Measurements from ENCODE around the gene WDR70. TPM values are rescaled to one million over a fixed set of nuclear protein-coding genes. Genes with fewer than 3 reads are reported as not detected.
A peak's percentile ranks its signal among the peaks of the same experiment; 100 is the strongest.

The WDR70 gene
- total RNA-seq, 8 experiments from 2014 or later: 19.9 to 45.1 (median 28.1) TPM

DNA sequence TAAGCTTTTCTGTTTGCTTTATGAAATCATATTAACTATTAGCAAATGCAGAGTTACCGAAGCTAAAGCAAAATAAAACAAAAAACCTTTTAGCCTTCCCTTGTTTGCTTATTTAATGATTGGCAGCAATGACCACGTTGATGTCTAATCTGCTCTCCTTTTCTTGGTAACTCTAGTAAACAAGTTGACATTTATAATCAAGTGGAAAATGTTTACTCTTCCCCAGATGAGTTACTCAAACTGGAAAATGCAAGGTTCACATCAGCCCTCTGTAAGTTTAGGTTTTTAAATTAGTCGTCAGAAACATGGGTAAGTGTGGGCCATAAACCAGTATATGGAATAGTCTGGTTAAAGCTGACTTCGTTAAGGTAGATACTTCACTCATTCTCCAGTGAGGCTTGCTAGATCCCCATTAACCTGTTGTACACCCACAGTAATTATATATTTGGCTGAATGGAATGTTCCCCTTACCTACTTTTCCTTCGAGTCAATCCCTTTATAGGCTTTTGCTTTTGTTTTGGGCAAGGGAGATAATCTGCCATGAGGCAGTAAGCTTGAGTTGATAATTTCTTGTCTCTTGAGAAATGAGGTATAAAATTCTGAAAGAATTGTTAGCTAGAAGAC lies 359.9 kb downstream of the WDR70 start:
- H3K4me3 ChIP-seq: no peak overlapping the region
- in situ Hi-C loops (cut with MboI; ENCODE audit: low pct_unique_long_range_greater_than_20kb in 2 of 9, low sequenced_read_pairs in 9 of 9, unreplicated experiment in 9 of 9): no loop called here
- 58 to 100% (median 85%) methylated on average over 2 to 5 of the region's 5 CpGs for WGBS, 10 experiments
- H3K27ac ChIP-seq: no peak overlapping the region
- no peaks in the 10 kb centered on the region for H3K4me1 ChIP-seq (replicated peaks in 1 of 2)
- no peak for ATAC-seq (replicated peaks in 6 of 8)

GRCh38 chr5:37739817-37740261 lies 360.7 kb downstream of the WDR70 start:
- in situ Hi-C loops (cut with MboI; ENCODE audit: low pct_unique_long_range_greater_than_20kb in 2 of 9, low sequenced_read_pairs in 9 of 9, unreplicated experiment in 9 of 9): no loop called here
- Histone ChIP-seq H3K4me1 (replicated peaks in 1 of 2) (no peaks in the 10 kb centered on the region), H3K27ac (no peak overlapping the region), H3K4me3 (no peak overlapping the region)
- WGBS, 10 experiments: 25 to 100% (median 54%) methylated on average over 1 to 2 of the region's 2 CpGs; no CpG with 5 or more reads in 1 of the 10 experiments
- no peak for ATAC-seq (replicated peaks in 6 of 8)

DNA sequence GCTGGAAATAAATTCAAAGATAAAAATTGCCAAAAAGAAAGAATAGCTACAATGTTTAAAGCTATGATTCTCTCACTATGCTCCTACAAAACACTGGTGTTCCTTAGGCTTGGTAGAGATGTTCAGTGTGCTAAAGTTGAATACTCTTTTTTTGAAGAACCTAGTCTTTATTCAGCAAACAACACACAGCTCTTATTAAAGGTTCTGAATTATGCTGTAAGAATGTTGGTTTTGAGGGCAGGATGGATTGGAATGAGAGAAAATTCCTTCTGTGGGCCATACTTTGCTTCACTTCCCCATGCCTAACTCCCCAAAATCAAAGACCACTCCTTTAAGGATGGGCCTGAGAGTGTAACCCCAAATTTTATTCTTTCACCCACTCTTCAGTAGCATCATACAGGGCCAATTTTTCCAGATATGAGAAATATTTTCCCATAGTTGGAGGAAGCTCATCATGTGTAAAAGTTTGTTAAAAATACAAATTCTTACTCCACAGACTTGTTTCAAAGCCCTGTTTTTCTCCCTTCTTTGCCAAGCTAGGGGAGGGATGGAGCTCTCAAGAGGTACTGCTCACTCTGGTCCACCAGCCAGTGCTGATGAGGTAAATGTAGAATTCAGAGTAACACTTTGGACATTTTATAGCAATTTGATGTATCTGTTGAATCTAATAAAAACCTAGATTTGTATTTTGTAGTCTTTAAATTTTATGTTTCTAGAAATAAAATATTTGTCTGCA lies 361.4 kb downstream of the WDR70 start:
- ATAC-seq (replicated peaks in 6 of 8): no peak
- H3K27ac ChIP-seq: no peak overlapping the region
- in situ Hi-C loops (cut with MboI; ENCODE audit: low pct_unique_long_range_greater_than_20kb in 2 of 9, low sequenced_read_pairs in 9 of 9, unreplicated experiment in 9 of 9): no loop called here
- no peak overlapping the region for H3K4me3 ChIP-seq
- H3K4me1 ChIP-seq (replicated peaks in 1 of 2): no peaks in the 10 kb centered on the region

DNA sequence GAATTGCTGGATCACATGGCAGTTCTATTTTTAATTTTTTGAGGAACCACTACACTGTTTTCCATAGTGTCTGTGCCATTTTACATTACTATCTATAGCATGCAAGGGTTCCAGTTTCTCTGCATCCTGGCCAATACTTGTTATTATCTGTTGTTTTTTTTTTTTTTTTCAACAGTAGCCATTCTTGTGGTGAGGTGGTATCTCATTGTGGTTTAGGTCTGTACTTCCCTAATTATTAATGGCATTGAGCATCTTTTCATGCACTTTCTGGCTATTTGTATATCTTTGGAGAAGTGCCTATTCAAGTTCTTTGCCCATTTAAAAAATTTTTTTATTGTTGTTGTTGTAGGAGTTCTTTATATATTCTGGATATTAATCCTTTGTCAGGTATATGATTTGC lies 363.0 kb downstream of the WDR70 start:
- Histone ChIP-seq H3K4me1 (replicated peaks in 1 of 2) (no peaks in the 10 kb centered on the region), H3K27ac (no peak overlapping the region), H3K4me3 (no peak overlapping the region)
- in situ Hi-C loops (cut with MboI; ENCODE audit: low pct_unique_long_range_greater_than_20kb in 2 of 9, low sequenced_read_pairs in 9 of 9, unreplicated experiment in 9 of 9): no loop called here
- ATAC-seq (replicated peaks in 6 of 8): no peak

GRCh38 chr5:37751227-37751626 lies 372.1 kb downstream of the WDR70 start:
- peak in 3 of 8 experiments; percentile 40 to 94 (median 86) for ATAC-seq (replicated peaks in 6 of 8)
- H3K4me3 ChIP-seq: no peak overlapping the region
- in situ Hi-C loops (cut with MboI; ENCODE audit: low pct_unique_long_range_greater_than_20kb in 2 of 9, low sequenced_read_pairs in 9 of 9, unreplicated experiment in 9 of 9): no loop called here
- WGBS, 10 experiments: 0 to 100% (median 90%) methylated on average over 1 to 3 of the region's 3 CpGs; no CpG with 5 or more reads in 2 of the 10 experiments
- H3K4me1 ChIP-seq (replicated peaks in 1 of 2): no peaks in the 10 kb centered on the region
- H3K27ac ChIP-seq: no peak overlapping the region

DNA sequence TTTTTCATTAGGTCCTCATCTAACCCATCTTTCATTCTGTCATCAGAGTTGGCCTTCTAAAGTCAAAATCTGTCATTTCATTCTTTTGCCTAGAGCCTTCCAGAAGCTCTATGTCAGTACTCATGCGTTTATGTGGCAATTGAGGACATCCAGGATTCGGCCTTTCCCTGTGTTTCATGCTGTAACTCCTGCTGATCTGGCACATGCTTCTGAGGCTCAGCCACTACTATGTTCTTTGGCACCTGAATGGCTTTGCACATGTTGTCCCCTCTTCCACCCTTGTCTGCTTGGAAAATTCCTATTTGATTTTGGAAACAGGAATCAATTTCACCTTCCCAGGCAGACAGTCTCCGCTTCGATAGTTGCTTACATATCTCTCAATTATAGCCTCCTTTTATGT lies 375.9 kb downstream of the WDR70 start:
- no peak for ATAC-seq (replicated peaks in 6 of 8)
- H3K27ac ChIP-seq: no peak overlapping the region
- H3K4me3 ChIP-seq: no peak overlapping the region
- no peaks in the 10 kb centered on the region for H3K4me1 ChIP-seq (replicated peaks in 1 of 2)
- 20 to 100% (median 85%) methylated on average over 1 to 4 of the region's 4 CpGs; no CpG with 5 or more reads in 4 of the 10 experiments for WGBS, 10 experiments
- in situ Hi-C loops (cut with MboI; ENCODE audit: low pct_unique_long_range_greater_than_20kb in 2 of 9, low sequenced_read_pairs in 9 of 9, unreplicated experiment in 9 of 9): no loop called here

DNA sequence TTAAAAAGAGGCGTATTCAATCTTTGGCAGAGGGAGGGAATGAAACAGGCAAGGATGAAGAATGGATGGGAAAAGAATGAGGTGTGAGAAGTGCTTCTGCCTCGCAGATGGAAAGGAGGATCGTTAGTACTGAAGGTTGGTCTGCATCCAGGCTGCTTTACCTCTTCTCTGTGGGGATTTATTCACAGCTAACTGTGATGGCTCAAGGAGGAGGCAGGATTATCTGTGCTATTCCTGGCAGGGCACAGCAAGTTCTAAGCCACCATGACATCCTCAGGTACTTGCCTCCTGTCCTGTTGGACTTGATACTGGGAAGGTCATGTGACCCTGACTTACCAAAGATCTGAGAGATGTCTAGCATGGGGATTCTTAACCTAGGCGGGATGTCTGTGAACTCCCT lies 376.5 kb downstream of the WDR70 start:
- no peak for ATAC-seq (replicated peaks in 6 of 8)
- WGBS, 10 experiments: 80 to 100% (median 91%) methylated on average over 1 to 4 of the region's 4 CpGs; no CpG with 5 or more reads in 3 of the 10 experiments
- H3K4me3 ChIP-seq: no peak overlapping the region
- no peaks in the 10 kb centered on the region for H3K4me1 ChIP-seq (replicated peaks in 1 of 2)
- H3K27ac ChIP-seq: no peak overlapping the region
- in situ Hi-C loops (cut with MboI; ENCODE audit: low pct_unique_long_range_greater_than_20kb in 2 of 9, low sequenced_read_pairs in 9 of 9, unreplicated experiment in 9 of 9): no loop called here

DNA sequence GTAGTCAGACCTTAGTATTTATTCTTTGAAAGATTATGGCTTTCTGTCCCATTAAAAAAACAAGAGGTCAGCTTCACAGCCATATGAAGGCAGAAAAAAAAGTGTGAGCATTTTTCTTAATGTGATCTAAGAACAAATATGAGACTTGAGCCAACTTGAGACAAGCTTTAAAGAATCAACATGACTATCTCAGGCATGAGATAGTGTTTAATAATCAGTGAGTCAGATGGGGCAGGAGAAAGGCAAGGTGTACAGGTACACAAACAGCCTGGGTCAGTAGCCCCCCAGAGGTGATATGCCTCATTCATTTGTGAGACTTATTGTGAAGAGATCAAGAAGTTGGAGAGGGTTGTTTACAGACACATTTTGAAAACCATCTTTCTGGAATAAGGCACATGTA lies 377.1 kb downstream of the WDR70 start:
- Histone ChIP-seq H3K4me1 (replicated peaks in 1 of 2) (no peaks in the 10 kb centered on the region), H3K4me3 (no peak overlapping the region), H3K27ac (no peak overlapping the region)
- in situ Hi-C loops (cut with MboI; ENCODE audit: low pct_unique_long_range_greater_than_20kb in 2 of 9, low sequenced_read_pairs in 9 of 9, unreplicated experiment in 9 of 9): no loop called here
- no peak for ATAC-seq (replicated peaks in 6 of 8)

DNA sequence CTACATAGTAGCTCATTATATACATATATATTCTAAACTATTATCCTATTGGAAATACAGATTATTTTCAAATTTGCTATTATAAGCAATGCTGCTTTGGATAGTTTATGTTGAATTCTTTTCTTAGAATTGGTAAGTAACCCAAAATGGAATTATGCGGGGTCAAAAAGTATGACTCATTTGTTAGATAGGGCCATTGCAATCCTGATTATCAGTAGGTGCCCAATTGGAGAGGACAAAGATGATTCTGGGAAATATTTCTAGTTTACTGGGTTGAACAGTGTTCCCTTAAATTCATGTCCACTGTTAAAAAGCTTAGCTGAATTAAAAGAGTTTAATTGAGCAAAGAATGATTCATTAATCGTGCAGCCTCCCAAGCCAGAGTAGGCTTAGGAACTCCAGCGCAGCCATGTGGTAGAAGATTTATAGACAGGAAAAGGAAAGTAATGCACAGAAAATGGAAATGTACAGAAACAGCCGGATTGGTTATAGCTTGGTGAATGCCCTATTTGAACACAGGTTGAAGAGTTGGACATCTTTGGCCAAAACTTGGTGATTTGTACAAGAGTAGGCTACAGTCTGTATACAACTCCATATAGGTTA lies 379.0 kb downstream of the WDR70 start:
- in situ Hi-C loops (cut with MboI; ENCODE audit: low pct_unique_long_range_greater_than_20kb in 2 of 9, low sequenced_read_pairs in 9 of 9, unreplicated experiment in 9 of 9): no loop called here
- no peaks in the 10 kb centered on the region for H3K4me1 ChIP-seq (replicated peaks in 1 of 2)
- H3K27ac ChIP-seq: no peak overlapping the region
- H3K4me3 ChIP-seq: no peak overlapping the region
- 79 to 100% (median 94%) methylated on average over 1 to 4 of the region's 4 CpGs; no CpG with 5 or more reads in 1 of the 10 experiments for WGBS, 10 experiments
- no peak for ATAC-seq (replicated peaks in 6 of 8)

DNA sequence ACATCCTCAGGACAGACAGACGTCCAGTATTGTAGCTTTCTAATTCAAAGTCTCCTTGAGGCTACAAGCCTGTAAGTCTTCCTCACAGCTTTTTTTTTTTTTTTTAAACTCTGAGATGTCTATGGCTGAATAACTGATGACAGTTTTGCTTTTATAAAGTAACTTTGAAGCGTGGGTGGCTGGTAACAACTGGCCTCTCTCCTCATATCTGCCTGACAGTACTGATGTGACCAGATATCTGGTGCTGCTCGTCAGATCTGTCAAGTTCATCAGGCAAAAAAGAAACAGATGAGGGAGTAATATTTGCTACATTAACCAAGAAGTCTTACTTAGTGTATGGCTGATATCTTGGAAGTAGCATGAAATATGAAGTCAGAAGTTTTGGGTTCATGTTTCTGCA lies 388.1 kb downstream of the WDR70 start:
- no peaks in the 10 kb centered on the region for H3K4me1 ChIP-seq (replicated peaks in 1 of 2)
- in situ Hi-C loops (cut with MboI; ENCODE audit: low pct_unique_long_range_greater_than_20kb in 2 of 9, low sequenced_read_pairs in 9 of 9, unreplicated experiment in 9 of 9): no loop called here
- WGBS, 10 experiments: 53 to 90% (median 82%) methylated on average over 1 to 3 of the region's 3 CpGs; no CpG with 5 or more reads in 2 of the 10 experiments
- H3K4me3 ChIP-seq: no peak overlapping the region
- no peak for ATAC-seq (replicated peaks in 6 of 8)
- H3K27ac ChIP-seq: no peak overlapping the region

DNA sequence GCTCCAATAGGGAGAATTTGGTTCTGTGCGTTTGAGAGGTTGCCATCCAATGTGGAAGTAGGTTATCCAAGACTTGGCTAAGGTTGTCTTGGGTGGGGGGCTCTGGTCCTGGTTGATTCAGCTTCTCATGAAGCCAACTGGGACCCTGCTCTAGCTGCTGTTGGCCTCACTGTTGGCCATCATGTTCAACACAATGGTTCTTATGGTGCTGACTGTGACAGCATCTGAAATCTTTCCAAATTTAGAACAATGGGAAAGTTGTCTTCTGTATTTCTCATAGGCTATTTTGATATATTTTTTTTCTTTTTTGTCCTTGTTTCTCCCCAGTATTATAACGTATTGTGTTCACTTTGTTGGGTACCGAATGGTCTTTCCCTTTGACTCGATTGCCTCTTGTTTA lies 388.8 kb downstream of the WDR70 start:
- 67 to 100% (median 84%) methylated on average over 1 to 4 of the region's 4 CpGs for WGBS, 10 experiments

GRCh38 chr5:37768371-37768770 lies 389.3 kb downstream of the WDR70 start:
- ATAC-seq (replicated peaks in 6 of 8): no peak
- in situ Hi-C loops (cut with MboI; ENCODE audit: low pct_unique_long_range_greater_than_20kb in 2 of 9, low sequenced_read_pairs in 9 of 9, unreplicated experiment in 9 of 9): no loop called here
- no peaks in the 10 kb centered on the region for H3K4me1 ChIP-seq (replicated peaks in 1 of 2)
- H3K27ac ChIP-seq: no peak overlapping the region
- H3K4me3 ChIP-seq: no peak overlapping the region

More for the DNA sequence above, 388.8 kb downstream of the WDR70 start:
- Histone ChIP-seq H3K4me1 (replicated peaks in 1 of 2) (no peaks in the 10 kb centered on the region), H3K4me3 (no peak overlapping the region), H3K27ac (no peak overlapping the region)
- in situ Hi-C loops (cut with MboI; ENCODE audit: low pct_unique_long_range_greater_than_20kb in 2 of 9, low sequenced_read_pairs in 9 of 9, unreplicated experiment in 9 of 9): no loop called here
- no peak for ATAC-seq (replicated peaks in 6 of 8)

GRCh38 chr5:37769108-37769507 lies 390.0 kb downstream of the WDR70 start:
- 14 to 100% (median 68%) methylated on average over 1 to 4 of the region's 4 CpGs; no CpG with 5 or more reads in 1 of the 10 experiments for WGBS, 10 experiments
- Histone ChIP-seq H3K4me1 (replicated peaks in 1 of 2) (no peaks in the 10 kb centered on the region), H3K4me3 (no peak overlapping the region), H3K27ac (no peak overlapping the region)
- in situ Hi-C loops (cut with MboI; ENCODE audit: low pct_unique_long_range_greater_than_20kb in 2 of 9, low sequenced_read_pairs in 9 of 9, unreplicated experiment in 9 of 9): no loop called here
- ATAC-seq (replicated peaks in 6 of 8): no peak

DNA sequence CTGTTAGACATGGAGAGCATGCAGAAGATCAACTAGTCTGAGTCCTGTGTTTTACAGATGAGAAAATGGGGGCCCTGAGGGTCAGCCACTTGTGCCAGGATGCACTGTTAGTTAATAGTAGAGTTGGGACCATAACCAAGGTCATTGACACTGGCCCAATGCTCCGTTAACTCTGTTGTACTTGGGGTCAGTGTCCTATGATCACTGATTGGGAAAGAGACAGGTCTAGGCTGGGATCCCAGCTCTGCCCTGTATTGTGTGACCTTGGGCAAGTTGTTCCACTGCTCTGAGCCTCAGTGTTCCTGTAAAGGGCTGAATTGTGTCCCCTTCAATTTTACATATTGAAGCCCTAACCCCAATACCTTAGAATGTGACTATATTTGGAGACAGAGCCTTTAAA lies 390.7 kb downstream of the WDR70 start:
- WGBS, 10 experiments: 78 to 100% (median 100%) methylated on average over 1 of the region's 1 CpG; no CpG with 5 or more reads in 7 of the 10 experiments
- no peaks in the 10 kb centered on the region for H3K4me1 ChIP-seq (replicated peaks in 1 of 2)
- H3K4me3 ChIP-seq: no peak overlapping the region
- in situ Hi-C loops (cut with MboI; ENCODE audit: low pct_unique_long_range_greater_than_20kb in 2 of 9, low sequenced_read_pairs in 9 of 9, unreplicated experiment in 9 of 9): no loop called here
- H3K27ac ChIP-seq: no peak overlapping the region
- no peak for ATAC-seq (replicated peaks in 6 of 8)
